Neuronal stem cell (in vitro differentiated cells): ENCODE results near the gene LAMP1.

Experiments used
- DNase-seq: peaks from one replicate; pipeline ENCODE4 v3.0.0-alpha.2; 2013; ENCODE audit warnings: low spot score
- H2AFZ ChIP-seq: one replicate; pipeline ENCODE4 v1.6.1; 2013; ENCODE audit warnings: mild to moderate bottlenecking, low read length, inconsistent platforms
- H2AK5ac ChIP-seq: 2 replicates; pipeline ENCODE4 v1.6.1; 2013; ENCODE audit warnings: low read depth, mild to moderate bottlenecking, inconsistent platforms, low read length, moderate library complexity, mixed read lengths
- H2BK120ac ChIP-seq: 2 replicates; pipeline ENCODE4 v1.6.1; 2013; ENCODE audit warnings: low read depth, mild to moderate bottlenecking, inconsistent platforms, low read length, moderate library complexity, mixed read lengths
- H2BK12ac ChIP-seq: one replicate; pipeline ENCODE4 v1.6.1; 2013; ENCODE audit warnings: low read length, inconsistent platforms
- H2BK15ac ChIP-seq: 2 replicates; pipeline ENCODE4 v1.6.1; 2013; ENCODE audit warnings: mild to moderate bottlenecking, low read length, inconsistent platforms, mixed read lengths
- H2BK5ac ChIP-seq: one replicate; pipeline ENCODE4 v1.6.1; 2013; ENCODE audit warnings: inconsistent platforms, mild to moderate bottlenecking, low read length, moderate library complexity
- H3K14ac ChIP-seq: one replicate; pipeline ENCODE4 v1.6.1; 2013; ENCODE audit warnings: low read length, inconsistent platforms
- H3K18ac ChIP-seq: 2 replicates; pipeline ENCODE4 v1.6.1; 2013; ENCODE audit warnings: low read length, inconsistent platforms
- H3K23ac ChIP-seq: 2 replicates; pipeline ENCODE4 v1.6.1; 2013; ENCODE audit warnings: low read depth, mild to moderate bottlenecking, mixed read lengths, low read length, inconsistent platforms; ENCODE audit not compliant: poor library complexity
- H3K27ac ChIP-seq: replicated peaks from 3 replicates; pipeline ENCODE4 v1.5.1; 2013; ENCODE audit warnings: low read length, inconsistent platforms
- H3K27me3 ChIP-seq, 3 experiments: 2 replicates each; pipeline ENCODE4 v1.6.1; 2013; ENCODE audit warnings: low read length in 3 of 3, mild to moderate bottlenecking in 2 of 3, inconsistent platforms in 1 of 3, low read depth in 1 of 3, mixed read lengths in 1 of 3, moderate library complexity in 1 of 3; ENCODE audit not compliant: control insufficient read depth in 3 of 3, insufficient read depth in 3 of 3
- H3K36me3 ChIP-seq, 2 donors: replicated peaks in 1 of 2; 2 replicates each; pipeline ENCODE4 v1.6.1; 2013; ENCODE audit warnings: low read length in 2 of 2; ENCODE audit not compliant: control insufficient read depth in 2 of 2, insufficient read depth in 2 of 2
- H3K4ac ChIP-seq: 2 replicates; pipeline ENCODE4 v1.6.1; 2013; ENCODE audit warnings: inconsistent platforms, mild to moderate bottlenecking, low read length, moderate library complexity
- H3K4me1 ChIP-seq, 2 donors: 1 replicate in 1 of 2; 2 replicates in 1 of 2; pipeline ENCODE4 v1.6.1; 2013; ENCODE audit warnings: low read length in 2 of 2, low read depth in 1 of 2; ENCODE audit not compliant: control insufficient read depth in 2 of 2, insufficient read depth in 1 of 2
- H3K4me2 ChIP-seq: one replicate; pipeline ENCODE4 v1.6.1; 2013; ENCODE audit warnings: mild to moderate bottlenecking, low read length, inconsistent platforms; ENCODE audit not compliant: insufficient read depth, poor library complexity, severe bottlenecking
- H3K4me3 ChIP-seq, 2 donors: 2 replicates each; pipeline ENCODE4 v1.5.1; 2013; ENCODE audit warnings: low read length in 2 of 2, mild to moderate bottlenecking in 2 of 2, inconsistent platforms in 1 of 2, moderate library complexity in 1 of 2
- H3K79me1 ChIP-seq: one replicate; pipeline ENCODE4 v1.6.1; 2013; ENCODE audit warnings: low read depth, mild to moderate bottlenecking, inconsistent platforms, low read length, moderate library complexity
- H3K9ac ChIP-seq: one replicate; pipeline ENCODE4 v1.6.1; 2013; ENCODE audit warnings: mild to moderate bottlenecking, low read depth, low read length, inconsistent platforms; ENCODE audit not compliant: poor library complexity
- H3K9me3 ChIP-seq, 2 donors: replicated peaks in 1 of 2; 2 replicates each; pipeline versions ENCODE3 to v1.6.1; 2013; ENCODE audit warnings: low read length in 2 of 2, mild to moderate bottlenecking in 2 of 2, inconsistent platforms in 1 of 2, low read depth in 1 of 2, mixed read lengths in 1 of 2, moderate library complexity in 1 of 2; ENCODE audit not compliant: control insufficient read depth in 2 of 2, insufficient read depth in 1 of 2
- H4K8ac ChIP-seq: one replicate; pipeline ENCODE4 v1.6.1; 2013; ENCODE audit warnings: low read depth, mild to moderate bottlenecking, inconsistent platforms, low read length, moderate library complexity
- H4K91ac ChIP-seq: one replicate; pipeline ENCODE4 v1.6.1; 2013; ENCODE audit warnings: low read length, low read depth, mild to moderate bottlenecking, inconsistent platforms; ENCODE audit not compliant: poor library complexity
- WGBS, 2 donors: extraction: QIAGEN DNeasy Blood & Tissue Kit; methylation state at CpG; one replicate each; pipeline ENCODE4 v1.1.7; 2013; ENCODE audit warnings: missing lambda C conversion rate in 2 of 2, mixed read lengths in 1 of 2; ENCODE audit not compliant: insufficient read length in 2 of 2, insufficient replicate concordance in 1 of 2; ENCODE audit errors: extremely low coverage in 2 of 2; 5-methylcytosine and 5-hydroxymethylcytosine counted together

The LAMP1 gene

GRCh38 chr13:113302986-113303385 is 5.9 kb downstream of the LAMP1 start:
- Histone ChIP-seq H2AK5ac (no peak overlapping the region), H3K27me3 (no peaks in the 10 kb centered on the region), H3K36me3 (peaks cover 0 to 3% of the 10 kb centered on the region in 2 donors), H3K18ac (no peak overlapping the region), H3K9ac (no peak overlapping the region), H3K4ac (no peak overlapping the region), H3K27ac (no peak overlapping the region), H3K79me1 (peaks cover 16% of the 10 kb centered on the region), H2AFZ (no peak overlapping the region), H2BK120ac (no peak overlapping the region), H3K23ac (no peak overlapping the region), H2BK12ac (no peak overlapping the region), H2BK5ac (no peak overlapping the region), H3K4me2 (no peak overlapping the region), H3K14ac (no peak overlapping the region), H2BK15ac (no peak overlapping the region), H3K4me3 (no peak overlapping the region), H4K8ac (no peak overlapping the region), H3K9me3 (no peaks in the 10 kb centered on the region), H4K91ac (no peak overlapping the region), H3K4me1 (peaks cover 1 to 5% of the 10 kb centered on the region in 2 donors)
- WGBS, 2 donors, result no CpG with 5 or more reads among the region's 7 CpGs
- DNase-seq, result no peak

- Histone ChIP-seq H3K27me3 (no peaks in the 10 kb centered on the region), H3K36me3 (peaks cover 0 to 7% of the 10 kb centered on the region in 2 donors), H3K23ac (no peak overlapping the region), H3K4ac (no peak overlapping the region), H3K9me3 (no peaks in the 10 kb centered on the region), H3K18ac (no peak overlapping the region), H3K79me1 (peaks cover 18% of the 10 kb centered on the region), H2BK15ac (no peak overlapping the region), H2BK120ac (no peak overlapping the region), H4K91ac (no peak overlapping the region), H3K4me1 (no peaks in the 10 kb centered on the region), H3K27ac (no peak overlapping the region), H2BK12ac (no peak overlapping the region), H2AK5ac (no peak overlapping the region), H3K4me2 (no peak overlapping the region), H3K4me3 (no peak overlapping the region), H2AFZ (no peak overlapping the region), H4K8ac (no peak overlapping the region), H3K9ac (no peak overlapping the region), H3K14ac (no peak overlapping the region), H2BK5ac (no peak overlapping the region)
- no peak for DNase-seq
- WGBS, 2 donors, result no CpG with 5 or more reads among the region's 7 CpGs
Measured at GRCh38 chr13:113304121-113304520, 7.1 kb downstream of the LAMP1 start.

- Histone ChIP-seq H3K36me3 (peaks cover 3 to 14% of the 10 kb centered on the region in 2 donors), H2BK5ac (no peak overlapping the region), H3K4me2 (no peak overlapping the region), H2AFZ (no peak overlapping the region), H3K9me3 (no peaks in the 10 kb centered on the region), H3K4me3 (no peak overlapping the region), H3K18ac (no peak overlapping the region), H2AK5ac (no peak overlapping the region), H3K14ac (no peak overlapping the region), H3K27ac (no peak overlapping the region), H2BK15ac (no peak overlapping the region), H3K4me1 (no peaks in the 10 kb centered on the region), H3K79me1 (peaks cover 15% of the 10 kb centered on the region), H2BK120ac (no peak overlapping the region), H4K91ac (no peak overlapping the region), H4K8ac (no peak overlapping the region), H3K27me3 (no peaks in the 10 kb centered on the region), H3K23ac (peak overlapping the region; percentile 80), H2BK12ac (no peak overlapping the region), H3K4ac (no peak overlapping the region), H3K9ac (no peak overlapping the region)
- WGBS, 2 donors, result no CpG with 5 or more reads among the region's 7 CpGs
- DNase-seq, result no peak
Measured at GRCh38 chr13:113305208-113305607, 8.2 kb downstream of the LAMP1 start.

- no peak overlapping the region for H3K23ac ChIP-seq
- no peak overlapping the region for H2BK120ac ChIP-seq
- H3K4me2 ChIP-seq, result no peak overlapping the region
- no peak overlapping the region for H3K18ac ChIP-seq
- H2AFZ ChIP-seq, result no peak overlapping the region
- no peak overlapping the region for H2BK12ac ChIP-seq
- no peak overlapping the region for H4K91ac ChIP-seq
- peaks cover 13 to 36% of the 10 kb centered on the region in 2 donors for H3K36me3 ChIP-seq
- H3K4ac ChIP-seq, result no peak overlapping the region
- no peak overlapping the region for H4K8ac ChIP-seq
- no peak for DNase-seq
- H3K27ac ChIP-seq, result no peak overlapping the region
- peaks cover 14% of the 10 kb centered on the region for H3K79me1 ChIP-seq
- H3K27me3 ChIP-seq, result no peaks in the 10 kb centered on the region
- H3K14ac ChIP-seq, result no peak overlapping the region
- no peaks in the 10 kb centered on the region for H3K9me3 ChIP-seq
- H2BK5ac ChIP-seq, result no peak overlapping the region
- H2BK15ac ChIP-seq, result no peak overlapping the region
- no peak overlapping the region for H3K4me3 ChIP-seq
- H3K9ac ChIP-seq, result no peak overlapping the region
- H2AK5ac ChIP-seq, result no peak overlapping the region
- no peaks in the 10 kb centered on the region for H3K4me1 ChIP-seq
Measured at GRCh38 chr13:113307491-113307890, 10.5 kb downstream of the LAMP1 start.
